Hepatocyte (in vitro differentiated cells): ENCODE results near the gene PRDM15. TPM values are rescaled to one million over a fixed set of nuclear protein-coding genes. Genes with fewer than 3 reads are reported as not detected.

Experiments used
- DNase-seq: peaks from one replicate; pipeline ENCODE4 v3.0.0-alpha.2; 2016; ENCODE audit warnings: low spot score
- H2AFZ ChIP-seq: fragments of 200-600 bp; sonication (generic); 2 replicates; pipeline ENCODE4 v1.6.0; 2016; ENCODE audit warnings: antibody characterized with exemption, mild to moderate bottlenecking
- H3K27ac ChIP-seq: fragments of 200-600 bp; sonication (generic); 2 replicates; pipeline ENCODE4 v1.5.1; 2016; ENCODE audit warnings: mild to moderate bottlenecking
- H3K27me3 ChIP-seq: fragments of 200-600 bp; sonication (generic); 2 replicates; pipeline ENCODE4 v1.6.1; 2016
- H3K36me3 ChIP-seq: fragments of 200-600 bp; sonication (generic); replicated peaks from 2 replicates; pipeline ENCODE4 v1.5.1; 2016; ENCODE audit warnings: low read depth; ENCODE audit not compliant: insufficient read depth
- H3K4me1 ChIP-seq: fragments of 200-600 bp; sonication (generic); 2 replicates; pipeline ENCODE4 v1.5.1; 2016; ENCODE audit warnings: mild to moderate bottlenecking, moderate library complexity; ENCODE audit not compliant: insufficient read depth
- H3K4me2 ChIP-seq: fragments of 200-600 bp; sonication (generic); 2 replicates; pipeline ENCODE4 v1.6.0; 2016
- H3K4me3 ChIP-seq: fragments of 200-600 bp; sonication (generic); 2 replicates; pipeline ENCODE4 v1.5.1; 2016; ENCODE audit warnings: mild to moderate bottlenecking
- H3K79me2 ChIP-seq: fragments of 200-600 bp; sonication (generic); 2 replicates; pipeline ENCODE4 v1.6.0; 2017; ENCODE audit warnings: mild to moderate bottlenecking
- H3K9me2 ChIP-seq: fragments of 200-600 bp; sonication (generic); replicated peaks from 2 replicates; pipeline ENCODE4 v1.6.0; 2017; ENCODE audit warnings: mild to moderate bottlenecking; ENCODE audit not compliant: insufficient read depth
- H3K9me3 ChIP-seq: fragments of 200-600 bp; sonication (generic); 2 replicates; pipeline ENCODE4 v1.5.1; 2016; ENCODE audit warnings: low read depth, mild to moderate bottlenecking
- H4K20me1 ChIP-seq: fragments of 200-600 bp; sonication (generic); 2 replicates; pipeline ENCODE4 v1.6.0; 2016; ENCODE audit warnings: mild to moderate bottlenecking; ENCODE audit not compliant: insufficient read depth, poor library complexity, severe bottlenecking
- CTCF ChIP-seq: fragments of 200-600 bp; sonication (generic); IDR thresholded peaks from 2 replicates; pipeline ENCODE4 v1.5.1; 2016; ENCODE audit warnings: antibody characterized with exemption, mild to moderate bottlenecking; ENCODE audit not compliant: poor library complexity
- EZH2 ChIP-seq: fragments of 200-600 bp; sonication (generic); IDR thresholded peaks from 2 replicates; pipeline ENCODE4 v1.6.1; 2016; ENCODE audit warnings: antibody characterized with exemption, mild to moderate bottlenecking, borderline replicate concordance
- EZH2phosphoT487 ChIP-seq: fragments of 200-600 bp; sonication (generic); IDR thresholded peaks from one replicate; pipeline ENCODE4 v1.6.1; 2018; ENCODE audit warnings: antibody characterized with exemption, mild to moderate bottlenecking, low read depth, moderate library complexity; ENCODE audit not compliant: unreplicated experiment, severe bottlenecking
- WGBS: methylation state at CpG from one replicate; pipeline ENCODE4 v1.1.6; 2016; ENCODE audit warnings: low lambda C conversion rate; ENCODE audit errors: missing lambda C conversion rate; 5-methylcytosine and 5-hydroxymethylcytosine counted together
- polyA plus RNA-seq: library from polyadenylated mRNA; unstranded; fragments of >200 nt; fragmentation: Nextera tagmentation; extraction: Ambion mirVana; gene quantifications from 2 replicates; pipeline ENCODE4 v1.2.1, GENCODE V29; 2016
- total RNA-seq: library from RNA; depleted of rRNA; stranded (reverse); fragments of >200 nt; gene quantifications from 2 replicates; pipeline ENCODE4 v1.2.3, GENCODE V29; 2014

Gene PRDM15
- total and polyA plus RNA-seq, 2 experiments from 2014 or later = 3.0 to 4.7 TPM

GRCh38 chr21:41752231-41752681 is 126.9 kb downstream of the PRDM15 start:
- Histone ChIP-seq H3K4me1 (peaks cover 32% of the 10 kb centered on the region), H4K20me1 (peaks cover 68% of the 10 kb centered on the region), H3K36me3 (no peaks in the 10 kb centered on the region), H3K27ac (peak overlapping the region; percentile 72), H3K4me2 (peak overlapping the region; percentile 50), H3K79me2 (peaks cover 89% of the 10 kb centered on the region), H3K27me3 (no peaks in the 10 kb centered on the region), H3K9me3 (no peaks in the 10 kb centered on the region), H3K9me2 (no peaks in the 10 kb centered on the region), H3K4me3 (no peak overlapping the region), H2AFZ (no peak overlapping the region)
- no peak for TF ChIP-seq EZH2phosphoT487
- TF ChIP-seq EZH2 = no peak
- no peak for TF ChIP-seq CTCF
- peak; percentile 48 for DNase-seq
- 68% methylated on average over 13 of the region's 13 CpGs for WGBS

DNA sequence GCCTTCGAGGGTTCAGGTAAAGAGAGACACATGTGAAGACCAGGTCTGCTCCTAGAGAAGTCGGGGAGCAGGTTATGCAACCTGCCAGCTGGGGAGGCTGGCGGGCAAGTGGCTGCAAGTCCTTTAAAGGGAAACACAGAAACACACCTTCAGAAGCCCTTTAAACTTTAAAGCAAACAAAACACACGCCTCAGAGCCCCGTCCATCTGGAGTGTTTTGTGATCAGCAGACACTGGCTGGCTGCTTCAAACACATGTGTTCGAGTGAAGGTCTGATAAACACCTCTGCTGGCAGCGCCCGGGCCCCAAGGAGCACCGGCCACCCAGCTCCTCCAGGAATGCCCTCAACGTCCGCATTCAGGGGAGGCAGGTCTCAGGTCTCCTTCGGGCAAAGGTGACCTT is 127.5 kb downstream of the PRDM15 start:
- TF ChIP-seq CTCF (no peak), EZH2phosphoT487 (no peak), EZH2 (no peak)
- H3K27ac ChIP-seq = peak overlapping the region; percentile 72
- peaks cover 62% of the 10 kb centered on the region for H4K20me1 ChIP-seq
- H3K4me3 ChIP-seq = no peak overlapping the region
- H2AFZ ChIP-seq = no peak overlapping the region
- H3K79me2 ChIP-seq = peaks cover 89% of the 10 kb centered on the region
- peaks cover 32% of the 10 kb centered on the region for H3K4me1 ChIP-seq
- no peaks in the 10 kb centered on the region for H3K9me2 ChIP-seq
- peak; percentile 63 for DNase-seq
- WGBS = 19% methylated on average over 12 of the region's 12 CpGs
- no peaks in the 10 kb centered on the region for H3K27me3 ChIP-seq
- no peaks in the 10 kb centered on the region for H3K9me3 ChIP-seq
- H3K36me3 ChIP-seq = no peaks in the 10 kb centered on the region
- peak overlapping the region; percentile 50 for H3K4me2 ChIP-seq

DNA sequence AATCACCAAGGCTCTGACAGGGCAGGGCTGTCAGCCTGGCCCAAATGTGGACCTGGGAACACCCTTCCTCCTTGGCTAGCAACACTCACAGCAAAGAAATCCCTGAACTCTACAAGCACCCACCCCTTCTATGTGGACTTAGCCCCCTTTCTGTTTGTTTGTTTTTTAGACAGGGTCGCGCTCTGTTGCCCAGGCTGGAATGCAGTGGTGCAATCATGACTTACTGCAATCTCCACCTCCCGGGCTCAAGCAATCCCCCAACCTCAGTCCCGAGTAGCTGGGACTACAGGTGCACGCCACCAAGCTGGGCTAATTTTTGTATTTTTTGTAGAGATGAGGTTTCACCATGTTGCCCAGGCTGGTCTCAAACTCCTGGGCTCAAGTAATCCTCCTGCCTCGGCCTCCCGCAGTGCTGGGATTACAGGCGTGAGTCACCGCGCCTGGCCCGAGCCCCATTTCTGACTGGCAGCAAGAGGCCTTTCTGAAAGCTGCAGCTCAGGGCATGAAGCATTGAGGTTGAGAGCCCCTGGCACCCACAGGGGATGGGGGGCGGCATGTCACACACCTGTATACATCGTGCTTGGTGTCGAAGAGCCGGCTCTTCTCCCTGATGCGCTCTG is 128.5 kb downstream of the PRDM15 start:
- Histone ChIP-seq H3K36me3 (no peaks in the 10 kb centered on the region), H4K20me1 (peaks cover 52% of the 10 kb centered on the region), H3K4me2 (peak overlapping the region; percentile 50), H3K4me3 (no peak overlapping the region), H3K4me1 (peaks cover 32% of the 10 kb centered on the region), H2AFZ (no peak overlapping the region), H3K9me3 (no peaks in the 10 kb centered on the region), H3K79me2 (peaks cover 88% of the 10 kb centered on the region), H3K27ac (peak overlapping the region; percentile 72), H3K9me2 (no peaks in the 10 kb centered on the region), H3K27me3 (no peaks in the 10 kb centered on the region)
- TF ChIP-seq EZH2 (no peak), CTCF (no peak), EZH2phosphoT487 (no peak)
- 83% methylated on average over 16 of the region's 16 CpGs for WGBS
- DNase-seq = no peak

GRCh38 chr21:41750051-41750450 is 129.1 kb downstream of the PRDM15 start:
- Histone ChIP-seq H3K9me3 (no peaks in the 10 kb centered on the region), H3K36me3 (no peaks in the 10 kb centered on the region)
- 72% methylated on average over 7 of the region's 7 CpGs for WGBS

More at GRCh38 chr21:41750051-41750450, 129.1 kb downstream of the PRDM15 start:
- Histone ChIP-seq H3K79me2 (peaks cover 86% of the 10 kb centered on the region), H3K4me2 (peak overlapping the region; percentile 50), H3K4me1 (peaks cover 32% of the 10 kb centered on the region), H3K9me2 (no peaks in the 10 kb centered on the region), H3K4me3 (no peak overlapping the region), H4K20me1 (peaks cover 46% of the 10 kb centered on the region), H2AFZ (no peak overlapping the region), H3K27me3 (no peaks in the 10 kb centered on the region), H3K27ac (peak overlapping the region; percentile 72)
- no peak for DNase-seq
- TF ChIP-seq EZH2 (no peak), EZH2phosphoT487 (no peak), CTCF (no peak)
